ENCODE measurements around the gene SUPV3L1. TPM values are rescaled to one million over a fixed set of nuclear protein-coding genes. Genes with fewer than 3 reads are reported as not detected.
"Not testable (repeated sequence)": the region's sequence is repeated elsewhere in the genome, so short reads cannot be mapped to it uniquely, and the experiment has no call there.

Gene SUPV3L1
- total RNA-seq, 5 donors from 2014 or later (not counting 1 experiment from before 2014, with no cell fraction given) = 34.1 to 50.7 (median 36.1) TPM

DNA sequence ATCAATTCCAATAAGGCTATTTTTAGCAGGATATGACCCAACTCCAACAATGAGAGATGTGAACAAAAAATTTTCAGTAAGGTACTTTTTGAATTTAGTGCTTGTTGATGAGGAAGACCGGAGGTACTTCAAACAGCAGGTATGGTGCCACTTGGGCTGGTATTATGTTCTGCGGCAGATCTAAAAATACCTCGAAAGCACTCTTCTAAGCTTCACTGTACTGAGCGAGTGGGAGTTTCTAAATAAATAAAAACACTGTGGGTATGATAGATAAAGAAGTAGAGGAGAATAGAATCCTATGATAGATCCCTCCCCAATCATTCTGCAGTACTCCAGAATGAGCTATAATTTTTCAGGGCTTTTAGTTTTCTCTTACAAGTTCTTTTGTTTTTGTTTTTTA is 11.5 kb upstream of the SUPV3L1 start:
- CTCF ChIA-PET = interaction anchor here in 1 of 2 donors (1.7 kb wide), 1 partner anchor 224 kb away, joined by 6 read pairs; no protein-coding TSS in a partner anchor
- Histone ChIP-seq H3K9me3 (no peaks in the 10 kb centered on the region), H3K36me3 (ENCODE audit: control insufficient read depth in 2 of 2, extremely low read depth in 1 of 2, insufficient read depth in 1 of 2, low read length in 1 of 2) (peaks cover 0 to 60% of the 10 kb centered on the region in 2 donors), H3K27me3 (replicated peaks in 1 of 2; ENCODE audit: control insufficient read depth in 2 of 2, extremely low read depth in 1 of 2, insufficient read depth in 2 of 2, low read length in 1 of 2) (no peaks in the 10 kb centered on the region), H3K4me1 (ENCODE audit: control insufficient read depth in 1 of 2, extremely low read depth in 1 of 2, insufficient read depth in 2 of 2, low read length in 2 of 2) (no peaks in the 10 kb centered on the region), H3K4me3 (ENCODE audit: control insufficient read depth in 1 of 2, extremely low read depth in 1 of 2, low read length in 1 of 2) (no peak overlapping the region), H3K27ac (ENCODE audit: low read length) (no peak overlapping the region)
- ATAC-seq (replicated peaks in 1 of 4) (no peak), DNase-seq (no peak)
- Mint-ChIP-seq H3K9me3 (no peaks in the 10 kb centered on the region), H3K27ac (no peak overlapping the region), H3K36me3 (peaks cover 28% of the 10 kb centered on the region), H3K4me3 (no peak overlapping the region), H3K27me3 (no peaks in the 10 kb centered on the region), H3K4me1 (no peaks in the 10 kb centered on the region)
- WGBS (ENCODE audit: insufficient coverage) = no CpG with 5 or more reads among the region's 4 CpGs
- POLR2A ChIA-PET = no interaction called here

DNA sequence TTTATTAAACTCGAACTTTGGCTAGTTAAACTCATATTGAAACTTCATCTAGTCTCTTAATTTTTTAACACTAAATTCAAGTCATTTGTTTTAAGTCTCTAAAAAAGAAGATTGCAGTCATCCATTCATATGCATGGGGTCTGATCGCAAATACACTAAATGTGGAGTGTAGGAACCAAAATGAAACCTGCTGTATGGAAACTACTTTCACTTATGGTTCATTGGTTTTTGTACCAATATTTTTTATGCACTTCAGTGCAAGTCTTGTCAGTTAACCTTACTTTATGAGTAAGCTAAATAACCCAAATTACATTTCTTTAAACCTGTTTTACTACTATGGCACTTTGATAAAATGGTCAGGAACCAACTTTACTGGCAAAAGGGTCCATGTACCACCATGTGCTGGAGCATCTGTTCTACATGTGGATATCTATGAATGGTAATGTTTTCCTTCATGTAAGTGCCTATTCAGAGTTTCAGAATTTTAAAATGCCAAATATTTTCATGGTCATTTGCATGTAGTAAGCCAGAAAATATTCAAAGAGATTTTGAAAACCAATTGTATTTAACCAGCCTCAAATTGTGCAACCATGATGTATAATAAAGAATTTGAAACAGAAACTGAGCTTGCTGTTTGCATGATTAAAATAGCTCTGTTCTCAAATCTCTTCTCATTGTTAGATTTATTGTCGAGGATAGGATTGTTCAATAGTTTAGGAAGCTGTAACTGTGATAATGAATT is 7.6 kb upstream of the SUPV3L1 start:
- Mint-ChIP-seq H3K4me1 (no peaks in the 10 kb centered on the region), H3K27me3 (no peaks in the 10 kb centered on the region), H3K4me3 (no peak overlapping the region), H3K36me3 (peaks cover 23% of the 10 kb centered on the region), H3K27ac (no peak overlapping the region), H3K9me3 (no peaks in the 10 kb centered on the region)
- H3K4me3 ChIP-seq (ENCODE audit: control insufficient read depth in 1 of 2, extremely low read depth in 1 of 2, low read length in 1 of 2) = no peak overlapping the region
- no peaks in the 10 kb centered on the region for H3K9me3 ChIP-seq
- H3K36me3 ChIP-seq (ENCODE audit: control insufficient read depth in 2 of 2, extremely low read depth in 1 of 2, insufficient read depth in 1 of 2, low read length in 1 of 2) = peaks cover 0 to 32% of the 10 kb centered on the region in 2 donors
- H3K27ac ChIP-seq (ENCODE audit: low read length) = no peak overlapping the region
- no peaks in the 10 kb centered on the region for H3K4me1 ChIP-seq (ENCODE audit: control insufficient read depth in 1 of 2, extremely low read depth in 1 of 2, insufficient read depth in 2 of 2, low read length in 2 of 2)
- ATAC-seq (replicated peaks in 1 of 4) (no peak), DNase-seq (no peak)
- CTCF ChIA-PET = no interaction called here
- H3K27me3 ChIP-seq (replicated peaks in 1 of 2; ENCODE audit: control insufficient read depth in 2 of 2, extremely low read depth in 1 of 2, insufficient read depth in 2 of 2, low read length in 1 of 2) = no peaks in the 10 kb centered on the region
- WGBS (ENCODE audit: insufficient coverage) = no CpG with 5 or more reads among the region's 3 CpGs
- POLR2A ChIA-PET = interaction anchor here (0.6 kb wide), 2 partner anchors 36 to 40 kb away, joined by 3 to 4 read pairs; no protein-coding TSS in a partner anchor

DNA sequence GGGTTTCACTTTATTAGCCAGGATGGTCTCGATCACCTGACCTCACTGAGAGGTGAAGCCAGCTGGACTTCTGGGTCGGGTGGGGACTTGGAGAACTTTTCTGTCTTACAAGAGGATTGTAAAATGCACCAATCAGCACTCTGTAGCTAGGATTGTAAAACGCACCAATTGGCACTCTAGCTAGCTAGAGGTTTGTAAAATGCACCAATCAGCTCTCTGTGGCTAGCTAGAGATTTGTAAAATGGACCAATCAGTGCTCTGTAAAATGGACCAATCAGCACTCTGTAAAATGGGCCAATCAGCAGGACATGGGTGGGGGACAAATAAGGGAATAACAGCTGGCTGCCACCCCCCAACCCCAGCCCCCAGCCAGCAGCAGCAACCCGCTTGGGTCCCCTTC is 4.7 kb upstream of the SUPV3L1 start:
- H3K27ac Mint-ChIP-seq; H3K9me3 ChIP-seq; H3K4me3 ChIP-seq (ENCODE audit: control insufficient read depth in 1 of 2, extremely low read depth in 1 of 2, low read length in 1 of 2); ATAC-seq (replicated peaks in 1 of 4); DNase-seq; H3K9me3 Mint-ChIP-seq; H3K27me3 Mint-ChIP-seq; H3K4me1 ChIP-seq (ENCODE audit: control insufficient read depth in 1 of 2, extremely low read depth in 1 of 2, insufficient read depth in 2 of 2, low read length in 2 of 2); H3K27ac ChIP-seq (ENCODE audit: low read length); H3K4me3 Mint-ChIP-seq; H3K27me3 ChIP-seq (replicated peaks in 1 of 2; ENCODE audit: control insufficient read depth in 2 of 2, extremely low read depth in 1 of 2, insufficient read depth in 2 of 2, low read length in 1 of 2): not testable (repeated sequence)
- peaks cover 13 to 17% (median 15%) of the 10 kb centered on the region in 3 donors for H3K4me1 Mint-ChIP-seq
- whole genome bisulfite sequencing (ENCODE audit: insufficient coverage) = 95% methylated on average over 3 of the region's 4 CpGs
- POLR2A ChIA-PET = interaction anchor here in 1 of 2 donors (0.7 kb wide), 2 partner anchors 12 to 574 kb away, joined by 3 to 5 read pairs; no protein-coding TSS in a partner anchor
- CTCF ChIA-PET = interaction anchor here (0.7 to 1.0 kb wide), 2 partner anchors 33 to 195 kb away, joined by 3 to 4 read pairs; no protein-coding TSS in a partner anchor
- peaks cover 17% of the 10 kb centered on the region for H3K36me3 Mint-ChIP-seq
- peaks cover 0 to 21% of the 10 kb centered on the region in 2 donors for H3K36me3 ChIP-seq (ENCODE audit: control insufficient read depth in 2 of 2, extremely low read depth in 1 of 2, insufficient read depth in 1 of 2, low read length in 1 of 2)

DNA sequence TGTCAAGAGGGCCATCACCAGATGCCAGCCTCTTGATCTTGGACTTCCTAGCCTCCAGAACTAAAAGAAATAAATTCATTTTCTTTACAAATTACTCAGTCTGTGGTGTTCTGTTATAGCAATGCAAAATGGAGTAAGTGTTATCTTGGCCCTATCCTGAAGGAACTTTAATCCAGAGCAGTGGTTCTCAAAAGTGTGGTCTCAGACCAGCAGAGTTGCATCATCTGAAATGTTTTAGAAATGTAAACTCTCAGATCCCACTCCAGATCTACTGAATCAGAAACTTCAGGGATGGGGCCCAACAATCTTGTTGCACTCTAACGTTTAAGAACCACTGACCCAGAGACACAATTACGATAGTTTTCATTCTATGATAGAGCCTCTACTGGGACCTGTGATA is 3.2 kb upstream of the SUPV3L1 start:
- Histone ChIP-seq H3K4me3 (ENCODE audit: control insufficient read depth in 1 of 2, extremely low read depth in 1 of 2, low read length in 1 of 2) (no peak overlapping the region), H3K27me3 (replicated peaks in 1 of 2; ENCODE audit: control insufficient read depth in 2 of 2, extremely low read depth in 1 of 2, insufficient read depth in 2 of 2, low read length in 1 of 2) (no peaks in the 10 kb centered on the region), H3K27ac (ENCODE audit: low read length) (no peak overlapping the region), H3K36me3 (ENCODE audit: control insufficient read depth in 2 of 2, extremely low read depth in 1 of 2, insufficient read depth in 1 of 2, low read length in 1 of 2) (peaks cover 0 to 7% of the 10 kb centered on the region in 2 donors), H3K9me3 (no peaks in the 10 kb centered on the region), H3K4me1 (ENCODE audit: control insufficient read depth in 1 of 2, extremely low read depth in 1 of 2, insufficient read depth in 2 of 2, low read length in 2 of 2) (peaks cover 10 to 20% of the 10 kb centered on the region in 2 experiments)
- 100% methylated on average over 1 of the region's 2 CpGs for WGBS (ENCODE audit: insufficient coverage)
- Mint-ChIP-seq H3K36me3 (peaks cover 4% of the 10 kb centered on the region), H3K27ac (no peak overlapping the region), H3K4me1 (peaks cover 25 to 30% (median 26%) of the 10 kb centered on the region in 3 donors), H3K9me3 (no peaks in the 10 kb centered on the region), H3K27me3 (no peaks in the 10 kb centered on the region), H3K4me3 (no peak overlapping the region)
- DNase-seq = no peak
- no peak for ATAC-seq (replicated peaks in 1 of 4)
- POLR2A ChIA-PET = no interaction called here
- CTCF ChIA-PET = no interaction called here

DNA sequence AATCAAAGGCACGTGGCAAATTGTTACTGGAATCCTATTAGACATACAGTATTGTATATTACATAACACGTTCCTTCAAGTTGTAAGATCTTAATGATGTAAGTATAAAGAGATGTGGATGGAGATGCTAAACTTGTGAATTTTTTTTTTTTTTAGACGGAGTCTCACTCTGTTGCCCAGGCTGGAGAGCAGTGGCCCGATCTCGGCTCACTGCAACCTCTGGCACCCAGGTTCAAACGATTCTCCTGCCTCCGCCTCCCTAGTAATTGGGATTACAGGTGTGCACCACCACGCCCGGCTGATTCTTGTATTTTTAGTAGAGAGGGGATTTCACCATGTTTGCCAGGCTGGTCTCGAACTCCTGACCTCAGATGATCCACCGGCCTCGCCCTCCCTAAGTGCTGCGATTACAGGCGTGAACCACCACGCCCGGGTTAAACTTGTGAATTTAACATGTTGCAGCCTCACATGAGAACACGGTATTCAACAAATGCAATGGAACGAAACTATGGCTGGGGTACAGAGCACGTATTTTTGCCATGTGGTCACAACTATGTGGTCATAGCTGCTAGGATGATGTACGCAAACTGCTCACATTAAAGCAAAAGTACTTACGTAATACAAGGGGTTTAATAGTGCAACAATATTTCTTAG is 818 bp upstream of the SUPV3L1 start:
- Mint-ChIP-seq H3K4me3 (peak overlapping the region; percentile 88 to 96 (median 96)), H3K9me3 (no peaks in the 10 kb centered on the region), H3K27me3 (no peaks in the 10 kb centered on the region), H3K4me1 (peaks cover 39 to 47% (median 43%) of the 10 kb centered on the region in 3 donors), H3K27ac (peak overlapping the region; percentile 99 to 100), H3K36me3 (peaks cover 7% of the 10 kb centered on the region)
- Histone ChIP-seq H3K4me1 (ENCODE audit: control insufficient read depth in 1 of 2, extremely low read depth in 1 of 2, insufficient read depth in 2 of 2, low read length in 2 of 2) (peaks cover 12 to 27% of the 10 kb centered on the region in 2 experiments), H3K4me3 (ENCODE audit: control insufficient read depth in 1 of 2, extremely low read depth in 1 of 2, low read length in 1 of 2) (peak overlapping the region; percentile 93 to 99), H3K9me3 (no peaks in the 10 kb centered on the region), H3K27me3 (replicated peaks in 1 of 2; ENCODE audit: control insufficient read depth in 2 of 2, extremely low read depth in 1 of 2, insufficient read depth in 2 of 2, low read length in 1 of 2) (no peaks in the 10 kb centered on the region), H3K27ac (ENCODE audit: low read length) (peak overlapping the region; percentile 93), H3K36me3 (ENCODE audit: control insufficient read depth in 2 of 2, extremely low read depth in 1 of 2, insufficient read depth in 1 of 2, low read length in 1 of 2) (peaks cover 9% of the 10 kb centered on the region in 2 donors)
- ChIA-PET POLR2A (interaction anchor here in 1 of 2 donors (1.0 to 1.1 kb wide), 2 partner anchors 54 to 91 kb away, joined by 3 to 4 read pairs; partner anchors contain the start of gene SRGN), CTCF (interaction anchor here in 1 of 2 donors (1.6 kb wide), 1 partner anchor 23 kb away, joined by 3 read pairs; no protein-coding TSS in a partner anchor)
- ATAC-seq (replicated peaks in 1 of 4) (peak; percentile 8 to 78 (median 10)), DNase-seq (peak in 32 of 35 experiments; percentile 40 to 86 (median 69))
- WGBS (ENCODE audit: insufficient coverage) = 36% methylated on average over 15 of the region's 21 CpGs

DNA sequence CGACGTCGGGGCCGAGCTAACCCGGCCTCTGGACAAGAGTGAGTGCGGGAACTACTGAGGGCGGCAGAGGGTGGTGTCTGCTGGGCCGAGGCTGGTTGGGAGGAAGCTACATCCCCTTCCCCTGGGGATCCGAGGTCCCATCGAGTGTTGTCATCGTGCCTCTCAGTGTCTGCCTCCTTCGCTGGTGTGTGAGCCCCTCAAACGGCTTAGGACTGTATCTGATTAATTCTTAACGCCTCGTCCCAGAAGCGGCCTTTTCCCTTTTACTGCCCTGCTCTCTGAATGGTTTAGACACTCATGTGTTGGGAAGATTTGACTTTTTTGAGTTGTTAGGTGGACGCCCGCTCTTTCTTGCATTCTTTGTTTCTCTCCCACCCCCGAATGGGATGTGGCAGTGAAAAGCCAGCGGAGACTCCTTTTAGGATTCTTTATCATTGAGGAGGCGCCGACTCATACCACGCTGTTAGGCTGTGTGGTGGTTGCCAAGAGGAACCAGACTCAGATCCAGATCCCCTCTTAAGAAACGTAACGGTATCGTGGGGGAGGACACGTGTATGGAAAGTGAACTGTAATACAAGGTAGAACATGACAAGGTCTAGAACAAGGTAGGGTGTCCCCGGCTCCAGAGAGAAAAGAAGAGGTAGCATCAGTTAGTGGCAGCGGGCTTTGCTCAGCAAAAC is 631 bp downstream of the SUPV3L1 start:
- no peaks in the 10 kb centered on the region for H3K27me3 Mint-ChIP-seq
- Histone ChIP-seq H3K4me1 (ENCODE audit: control insufficient read depth in 1 of 2, extremely low read depth in 1 of 2, insufficient read depth in 2 of 2, low read length in 2 of 2) (peaks cover 12 to 27% of the 10 kb centered on the region in 2 experiments), H3K36me3 (ENCODE audit: control insufficient read depth in 2 of 2, extremely low read depth in 1 of 2, insufficient read depth in 1 of 2, low read length in 1 of 2) (peaks cover 9 to 13% of the 10 kb centered on the region in 2 donors), H3K9me3 (no peaks in the 10 kb centered on the region), H3K27ac (ENCODE audit: low read length) (peak overlapping the region; percentile 93), H3K27me3 (replicated peaks in 1 of 2; ENCODE audit: control insufficient read depth in 2 of 2, extremely low read depth in 1 of 2, insufficient read depth in 2 of 2, low read length in 1 of 2) (no peaks in the 10 kb centered on the region), H3K4me3 (ENCODE audit: control insufficient read depth in 1 of 2, extremely low read depth in 1 of 2, low read length in 1 of 2) (peak overlapping the region; percentile 93 to 99)
- POLR2A ChIA-PET = interaction anchor here (0.5 to 1.0 kb wide), 4 partner anchors 50 to 376 kb away, joined by 3 read pairs; partner anchors contain the start of gene SRGN (in 1 of the 2)
- peaks cover 7% of the 10 kb centered on the region for H3K36me3 Mint-ChIP-seq
- ATAC-seq (replicated peaks in 1 of 4) = peak in 2 of 4 experiments; percentile 7 to 28
- H3K9me3 Mint-ChIP-seq = no peaks in the 10 kb centered on the region
- DNase-seq = peak in 31 of 35 experiments; percentile 7 to 58 (median 34)
- 11% methylated on average over 4 of the region's 29 CpGs for WGBS (ENCODE audit: insufficient coverage)
- CTCF ChIA-PET = no interaction called here
- peak overlapping the region; percentile 88 to 96 (median 96) for H3K4me3 Mint-ChIP-seq
- H3K27ac Mint-ChIP-seq = peak overlapping the region; percentile 99 to 100
- H3K4me1 Mint-ChIP-seq = peaks cover 49 to 62% (median 52%) of the 10 kb centered on the region in 3 donors

All from T-cell (primary cell).